IMR-90 (cell line): Measurements from ENCODE around the gene POLD4.

Source experiments
- MAFK ChIP-seq: IDR thresholded peaks from 2 replicates; pipeline ENCODE4 v1.6.1; 2012; ENCODE audit warnings: low read depth, low read length, improper control_type of control experiment
- MXI1 ChIP-seq: IDR thresholded peaks from 2 replicates; pipeline ENCODE4 v1.6.1; 2012; ENCODE audit warnings: low read depth, mild to moderate bottlenecking, low read length, moderate library complexity, borderline replicate concordance
- POLR2A ChIP-seq: IDR thresholded peaks from 2 replicates; pipeline ENCODE4 v1.6.1; 2012; ENCODE audit warnings: mild to moderate bottlenecking, low read depth, low read length
- RCOR1 ChIP-seq: IDR thresholded peaks from 2 replicates; pipeline ENCODE4 v1.6.1; 2012; ENCODE audit warnings: mild to moderate bottlenecking, low read length, improper control_type of control experiment; ENCODE audit not compliant: insufficient replicate concordance
- SMC3 ChIP-seq: fragments of 150-350 bp; IDR thresholded peaks from 2 replicates; pipeline ENCODE4 v1.6.1; 2016; ENCODE audit warnings: low read depth, mild to moderate bottlenecking, antibody characterized with exemption, low read length, moderate library complexity
- USF2 ChIP-seq: fragments of 150-350 bp; IDR thresholded peaks from 2 replicates; pipeline ENCODE4 v1.6.1; 2017; ENCODE audit warnings: mild to moderate bottlenecking, antibody characterized with exemption, low read length, low read depth
- TF ChIP-seq, protein P1 (sequence below): conservative IDR thresholded peaks from 2 replicates; pipeline ENCODE4 v1.5.1; 2012; ENCODE audit warnings: mild to moderate bottlenecking, low read depth, low read length, improper control_type of control experiment

- TF ChIP-seq RCOR1 (no peak), MAFK (no peak), POLR2A (no peak), USF2 (no peak), MXI1 (no peak), SMC3 (no peak)
- TF ChIP-seq, protein P1, sequence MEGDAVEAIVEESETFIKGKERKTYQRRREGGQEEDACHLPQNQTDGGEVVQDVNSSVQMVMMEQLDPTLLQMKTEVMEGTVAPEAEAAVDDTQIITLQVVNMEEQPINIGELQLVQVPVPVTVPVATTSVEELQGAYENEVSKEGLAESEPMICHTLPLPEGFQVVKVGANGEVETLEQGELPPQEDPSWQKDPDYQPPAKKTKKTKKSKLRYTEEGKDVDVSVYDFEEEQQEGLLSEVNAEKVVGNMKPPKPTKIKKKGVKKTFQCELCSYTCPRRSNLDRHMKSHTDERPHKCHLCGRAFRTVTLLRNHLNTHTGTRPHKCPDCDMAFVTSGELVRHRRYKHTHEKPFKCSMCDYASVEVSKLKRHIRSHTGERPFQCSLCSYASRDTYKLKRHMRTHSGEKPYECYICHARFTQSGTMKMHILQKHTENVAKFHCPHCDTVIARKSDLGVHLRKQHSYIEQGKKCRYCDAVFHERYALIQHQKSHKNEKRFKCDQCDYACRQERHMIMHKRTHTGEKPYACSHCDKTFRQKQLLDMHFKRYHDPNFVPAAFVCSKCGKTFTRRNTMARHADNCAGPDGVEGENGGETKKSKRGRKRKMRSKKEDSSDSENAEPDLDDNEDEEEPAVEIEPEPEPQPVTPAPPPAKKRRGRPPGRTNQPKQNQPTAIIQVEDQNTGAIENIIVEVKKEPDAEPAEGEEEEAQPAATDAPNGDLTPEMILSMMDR, result no peak
These were observed 5.2 kb downstream of the POLD4 start for GRCh38 chr11:67347964-67348749.
